ENCODE results near the gene STAM2. TPM values are rescaled to one million over a fixed set of nuclear protein-coding genes. Genes with fewer than 3 reads are reported as not detected.

STAM2 gene
- total RNA-seq (10 to 100 TPM; 29.6 to 40.0 (median 33.9) TPM), polyA plus RNA-seq (10 to 100 TPM in 1 of 2 donors, 1 to 10 TPM in 1; 9.5 to 21.0 TPM)
- long read RNA-seq, donor 1, full-length matches to known transcripts = 12 of 15 reads
- long read RNA-seq, donor 1, partial matches to known transcripts = 1 of 15 reads
- long read RNA-seq, donor 1, other reads (novel, unspliced or antisense) = 2 of 15 reads
- long read RNA-seq, donor 2, full-length matches to known transcripts = 12 of 18 reads
- long read RNA-seq, donor 2, partial matches to known transcripts = 6 of 18 reads
- long read RNA-seq, donor 2, other reads (novel, unspliced or antisense) = 0 of 18 reads
- long read RNA-seq, donor 3, full-length matches to known transcripts = 2 of 7 reads
- long read RNA-seq, donor 3, partial matches to known transcripts = 0 of 7 reads
- long read RNA-seq, donor 3, other reads (novel, unspliced or antisense) = 5 of 7 reads

- H3K36me3 ChIP-seq = no peaks in the 10 kb centered on the region
- peak within 1 kb of the TSS; percentile 93 for H3K4me3 ChIP-seq
- intact Hi-C loops (cut with DNase I) = loop anchor here in 2 of 4 donors (5.0 to 10.0 kb wide), 2 partner anchors 141 to 542 kb away; partner anchors contain the start of genes ARL6IP6 (in 1 of the 2) and PRPF40A (in 1 of the 2)
- H3K27ac ChIP-seq = peak within 1 kb of the TSS; percentile 60 to 92
- H3K27me3 ChIP-seq = no peaks in the 10 kb centered on the region
- DNase-seq = peak; percentile 90 to 97 (median 92)
- H3K4me1 ChIP-seq (ENCODE audit: insufficient read depth) = peaks cover 4% of the 10 kb centered on the region
- no peaks in the 10 kb centered on the region for H3K9me3 ChIP-seq
- 0 to 1% (median 0%) methylated on average over 63 to 72 of the region's 72 CpGs for WGBS, 3 donors
- TF ChIP-seq CTCF (IDR thresholded peaks at IDR 0.05) (peak; percentile 94 to 95 (median 94)), EP300 (IDR thresholded peaks at IDR 0.05) (no peak), POLR2A (IDR thresholded peaks at IDR 0.05) (peak; percentile 61)
Measured at GRCh38 chr2:152175368-152176112, at the start of gene STAM2. STAM2 (minus strand) TSS chr2:152175763; CDS start chr2:152175642, 121 bp downstream.

- DNase-seq = peak in 4 of 5 donors; percentile 36 to 45 (median 42)
- WGBS, 3 donors = 1 to 3% (median 2%) methylated on average over 2 of the region's 2 CpGs
- Histone ChIP-seq H3K27ac (peak overlapping the region in 1 of 2 donors; percentile 55), H3K4me3 (no peak overlapping the region), H3K27me3 (no peaks in the 10 kb centered on the region), H3K4me1 (ENCODE audit: insufficient read depth) (peaks cover 6% of the 10 kb centered on the region), H3K36me3 (no peaks in the 10 kb centered on the region), H3K9me3 (no peaks in the 10 kb centered on the region)
- intact Hi-C loops (cut with DNase I) = no loop called here
- TF ChIP-seq CTCF (IDR thresholded peaks at IDR 0.05) (no peak), POLR2A (IDR thresholded peaks at IDR 0.05) (no peak), EP300 (IDR thresholded peaks at IDR 0.05) (no peak)
Measured at GRCh38 chr2:152223977-152224376, 48.4 kb upstream of the STAM2 start.

GRCh38 chr2:152222975-152223637, 47.5 kb upstream of the STAM2 start:
- peak; percentile 54 to 66 (median 57) for DNase-seq
- intact Hi-C loops (cut with DNase I) = no loop called here
- H3K9me3 ChIP-seq = no peaks in the 10 kb centered on the region
- no peaks in the 10 kb centered on the region for H3K36me3 ChIP-seq
- no peak for TF ChIP-seq CTCF (IDR thresholded peaks at IDR 0.05)
- TF ChIP-seq POLR2A (IDR thresholded peaks at IDR 0.05) = no peak
- TF ChIP-seq EP300 (IDR thresholded peaks at IDR 0.05) = no peak
- 16 to 19% (median 18%) methylated on average over 7 of the region's 7 CpGs for WGBS, 3 donors
- H3K4me3 ChIP-seq = no peak overlapping the region
- no peaks in the 10 kb centered on the region for H3K27me3 ChIP-seq
- H3K4me1 ChIP-seq (ENCODE audit: insufficient read depth) = peaks cover 6% of the 10 kb centered on the region
- peak overlapping the region in 1 of 2 donors; percentile 55 for H3K27ac ChIP-seq

- TF ChIP-seq CTCF (IDR thresholded peaks at IDR 0.05) = no peak
- TF ChIP-seq EP300 (IDR thresholded peaks at IDR 0.05) = no peak
- no peak for TF ChIP-seq POLR2A (IDR thresholded peaks at IDR 0.05)
- Histone ChIP-seq H3K9me3 (no peaks in the 10 kb centered on the region), H3K4me1 (ENCODE audit: insufficient read depth) (peaks cover 4% of the 10 kb centered on the region), H3K4me3 (no peak overlapping the region), H3K27me3 (no peaks in the 10 kb centered on the region), H3K27ac (no peak overlapping the region), H3K36me3 (no peaks in the 10 kb centered on the region)
- peak in 1 of 5 donors; percentile 22 for DNase-seq
- intact Hi-C loops (cut with DNase I) = no loop called here
- WGBS, 3 donors = 27 to 46% (median 41%) methylated on average over 3 of the region's 3 CpGs
Measured at GRCh38 chr2:152221839-152222238, 46.3 kb upstream of the STAM2 start.

Data from ovary (tissue), 10 donors.